ENCODE data around the gene IL22. TPM values are rescaled to one million over a fixed set of nuclear protein-coding genes. Genes with fewer than 3 reads are reported as not detected.
A peak's percentile ranks its signal among the peaks of the same experiment; 100 is the strongest.

The IL22 gene
- total RNA-seq, 1 experiment from 2014 or later: not detected

- H3K27me3 Mint-ChIP-seq (ENCODE audit: low read depth): peaks cover 3% of the 10 kb centered on the region; the same call in 1 of the 2 replicates
- no peak overlapping the region for H3K27ac Mint-ChIP-seq
- CTCF ChIA-PET: no interaction called here
- POLR2A ChIA-PET: no interaction called here
- H3K9me3 Mint-ChIP-seq: peaks cover 18% of the 10 kb centered on the region
- no peaks in the 10 kb centered on the region for H3K4me1 Mint-ChIP-seq
- peaks cover 12% of the 10 kb centered on the region for H3K36me3 Mint-ChIP-seq
- DNase-seq (ENCODE audit: low spot score) (no peak), ATAC-seq (peak; percentile 32; the same call in 1 of the 2 replicates)
- TF ChIP-seq E2F5 (CRISPR knock-in tag; IDR thresholded peaks at IDR 0.05) (no peak), SMAD4 (CRISPR knock-in tag; IDR thresholded peaks at IDR 0.05) (no peak), ZNF532 (CRISPR knock-in tag; IDR thresholded peaks at IDR 0.05; ENCODE audit: borderline replicate concordance) (no peak), GTF2I (CRISPR knock-in tag; conservative IDR thresholded peaks at IDR 0.05) (no peak), FOXP4 (CRISPR knock-in tag; IDR thresholded peaks at IDR 0.05) (no peak), CBFB (CRISPR knock-in tag; IDR thresholded peaks at IDR 0.05; ENCODE audit: low read depth) (no peak), MXD4 (CRISPR knock-in tag; IDR thresholded peaks at IDR 0.05; ENCODE audit: borderline replicate concordance) (no peak), ATF6 (CRISPR knock-in tag; IDR thresholded peaks at IDR 0.05) (no peak)
- no peak overlapping the region for H3K4me3 Mint-ChIP-seq
These were observed 7.1 kb downstream of the IL22 start for GRCh38 chr12:68246350-68246749.

- Mint-ChIP-seq H3K4me3 (no peak overlapping the region), H3K36me3 (peaks cover 12% of the 10 kb centered on the region), H3K27me3 (ENCODE audit: low read depth) (peaks cover 3% of the 10 kb centered on the region; the same call in 1 of the 2 replicates), H3K9me3 (peaks cover 18% of the 10 kb centered on the region), H3K27ac (no peak overlapping the region), H3K4me1 (no peaks in the 10 kb centered on the region)
- no peak for DNase-seq (ENCODE audit: low spot score)
- ChIA-PET POLR2A (no interaction called here), CTCF (no interaction called here)
- no peak for ATAC-seq
- TF ChIP-seq FOXP4 (CRISPR knock-in tag; IDR thresholded peaks at IDR 0.05): no peak
- no peak for TF ChIP-seq ZNF317 (CRISPR knock-in tag; IDR thresholded peaks at IDR 0.05; ENCODE audit: borderline replicate concordance, low read depth)
- TF ChIP-seq MLX (CRISPR knock-in tag; IDR thresholded peaks at IDR 0.05): no peak
- no peak for TF ChIP-seq EMX1 (CRISPR knock-in tag; IDR thresholded peaks at IDR 0.05)
- no peak for TF ChIP-seq ZNF512 (CRISPR knock-in tag; IDR thresholded peaks at IDR 0.05; ENCODE audit: borderline replicate concordance)
- no peak for TF ChIP-seq ELF4 (CRISPR knock-in tag; IDR thresholded peaks at IDR 0.05; ENCODE audit: low read depth)
- no peak for TF ChIP-seq PRRX2 (CRISPR knock-in tag; IDR thresholded peaks at IDR 0.05)
- no peak for TF ChIP-seq USF2 (CRISPR knock-in tag; IDR thresholded peaks at IDR 0.05)
- no peak for TF ChIP-seq ZNF396 (CRISPR knock-in tag; IDR thresholded peaks at IDR 0.05; ENCODE audit: borderline replicate concordance)
- no peak for TF ChIP-seq ZNF416 (CRISPR knock-in tag; IDR thresholded peaks at IDR 0.05)
- no peak for TF ChIP-seq ATF1 (CRISPR knock-in tag; IDR thresholded peaks at IDR 0.05)
These were observed 8.0 kb downstream of the IL22 start for GRCh38 chr12:68245180-68246021.
